ENCODE results near the gene GPR26. TPM values are rescaled to one million over a fixed set of nuclear protein-coding genes. Genes with fewer than 3 reads are reported as not detected.

GPR26 gene
- total and polyA plus RNA-seq, 2 donors (not counting 1 experiment from before 2014, with no cell fraction given) = not detected

- H4K20me1 ChIP-seq (ENCODE audit: control insufficient read depth, insufficient read depth, low read length, poor library complexity, severe bottlenecking) = no peaks in the 10 kb centered on the region
- intact Hi-C loops (cut with micrococcal nuclease) = no loop called here
- ChIA-PET POLR2A (no interaction called here), CTCF (no interaction called here)
- H3K4me2 ChIP-seq (replicated peaks; ENCODE audit: low read depth, low read length, poor library complexity, severe bottlenecking) = no peak overlapping the region
- peaks cover 0 to 7% (median 0%) of the 10 kb centered on the region in 3 donors for H3K9me3 ChIP-seq (ENCODE audit: control extremely low read depth in 1 of 3, control insufficient read depth in 2 of 3, insufficient read depth in 1 of 3, low read length in 2 of 3)
- Mint-ChIP-seq H3K27me3 (peaks cover 39% of the 10 kb centered on the region), H3K4me1 (no peaks in the 10 kb centered on the region), H3K9me3 (ENCODE audit: insufficient read depth) (no peaks in the 10 kb centered on the region), H3K4me3 (no peak overlapping the region), H3K27ac (no peak overlapping the region)
- H2AFZ ChIP-seq (ENCODE audit: insufficient read depth, low read depth, low read length, poor library complexity, severe bottlenecking) = no peak overlapping the region
- no peak overlapping the region for H3K4me3 ChIP-seq (ENCODE audit: control extremely low read depth in 1 of 5, extremely low read depth in 1 of 5, insufficient read depth in 1 of 5, low read depth in 2 of 5, low read length in 4 of 5)
- no peak for TF ChIP-seq EZH2 (IDR thresholded peaks at IDR 0.05; ENCODE audit: borderline replicate concordance, insufficient read depth, low read depth, low read length, poor library complexity, severe bottlenecking)
- TF ChIP-seq CTCF (IDR thresholded peaks at IDR 0.05) = no peak
- no peak overlapping the region for H3K27ac ChIP-seq (ENCODE audit: low read length in 2 of 2)
- H3K36me3 ChIP-seq (replicated peaks in 1 of 2; ENCODE audit: control extremely low read depth in 1 of 2, control insufficient read depth in 1 of 2, extremely low read depth in 1 of 2, insufficient read depth in 2 of 2, low read length in 1 of 2) = no peaks in the 10 kb centered on the region
- DNase-seq (no peak), ATAC-seq (ENCODE audit: low read depth) (no peak)
- no peaks in the 10 kb centered on the region for H3K4me1 ChIP-seq (ENCODE audit: control insufficient read depth in 2 of 2, insufficient read depth in 2 of 2, low read length in 2 of 2)
- WGBS (ENCODE audit: insufficient coverage) = 73% methylated on average over 5 of the region's 8 CpGs
- H3K27me3 ChIP-seq (replicated peaks in 1 of 4; ENCODE audit: control extremely low read depth in 1 of 4, control insufficient read depth in 3 of 4, insufficient read depth in 4 of 4, low read length in 3 of 4) = peaks cover 0 to 4% (median 2%) of the 10 kb centered on the region in 4 experiments
- H3K9ac ChIP-seq (ENCODE audit: low read length) = no peak overlapping the region
- no peaks in the 10 kb centered on the region for H3K79me2 ChIP-seq (ENCODE audit: control insufficient read depth, insufficient read depth, low read length)
These were observed 29.4 kb upstream of the GPR26 start for GRCh38 chr10:123636598-123637325.

GRCh38 chr10:123637326-123637880 is 28.8 kb upstream of the GPR26 start:
- Histone ChIP-seq H2AFZ (ENCODE audit: insufficient read depth, low read depth, low read length, poor library complexity, severe bottlenecking) (no peak overlapping the region), H3K4me1 (ENCODE audit: control insufficient read depth in 2 of 2, insufficient read depth in 2 of 2, low read length in 2 of 2) (no peaks in the 10 kb centered on the region), H3K79me2 (ENCODE audit: control insufficient read depth, insufficient read depth, low read length) (no peaks in the 10 kb centered on the region), H3K4me2 (replicated peaks; ENCODE audit: low read depth, low read length, poor library complexity, severe bottlenecking) (no peak overlapping the region), H3K27me3 (replicated peaks in 1 of 4; ENCODE audit: control extremely low read depth in 1 of 4, control insufficient read depth in 3 of 4, insufficient read depth in 4 of 4, low read length in 3 of 4) (peaks cover 0 to 4% (median 2%) of the 10 kb centered on the region in 4 experiments), H4K20me1 (ENCODE audit: control insufficient read depth, insufficient read depth, low read length, poor library complexity, severe bottlenecking) (no peaks in the 10 kb centered on the region), H3K27ac (ENCODE audit: low read length in 2 of 2) (no peak overlapping the region), H3K9me3 (ENCODE audit: control extremely low read depth in 1 of 3, control insufficient read depth in 2 of 3, insufficient read depth in 1 of 3, low read length in 2 of 3) (peaks cover 0 to 7% (median 0%) of the 10 kb centered on the region in 3 donors), H3K9ac (ENCODE audit: low read length) (no peak overlapping the region), H3K36me3 (replicated peaks in 1 of 2; ENCODE audit: control extremely low read depth in 1 of 2, control insufficient read depth in 1 of 2, extremely low read depth in 1 of 2, insufficient read depth in 2 of 2, low read length in 1 of 2) (no peaks in the 10 kb centered on the region), H3K4me3 (ENCODE audit: control extremely low read depth in 1 of 5, extremely low read depth in 1 of 5, insufficient read depth in 1 of 5, low read depth in 2 of 5, low read length in 4 of 5) (no peak overlapping the region)
- intact Hi-C loops (cut with micrococcal nuclease) = no loop called here
- POLR2A ChIA-PET = no interaction called here
- WGBS (ENCODE audit: insufficient coverage) = 94% methylated on average over 3 of the region's 6 CpGs
- ATAC-seq (ENCODE audit: low read depth) = no peak
- CTCF ChIA-PET = no interaction called here
- Mint-ChIP-seq H3K4me1 (no peaks in the 10 kb centered on the region), H3K27me3 (peaks cover 34% of the 10 kb centered on the region), H3K27ac (no peak overlapping the region), H3K9me3 (ENCODE audit: insufficient read depth) (no peaks in the 10 kb centered on the region), H3K4me3 (no peak overlapping the region)
- DNase-seq = no peak
- TF ChIP-seq EZH2 (IDR thresholded peaks at IDR 0.05; ENCODE audit: borderline replicate concordance, insufficient read depth, low read depth, low read length, poor library complexity, severe bottlenecking) = no peak
- no peak for TF ChIP-seq CTCF (IDR thresholded peaks at IDR 0.05)

All from B cell (primary cell).